ENCODE measurements around the gene ADCY4.

GRCh38 chr14:24300326-24300980, 34.4 kb downstream of the ADCY4 start:
- no peak for TF ChIP-seq CTCF (IDR thresholded peaks at IDR 0.05; ENCODE audit: control extremely low read depth in 1 of 3, insufficient read depth in 1 of 3, low read depth in 1 of 3, low read length in 3 of 3)
- TF ChIP-seq SP1 (IDR thresholded peaks at IDR 0.05; ENCODE audit: low read depth, low read length) = no peak
- no peak for TF ChIP-seq YY1 (IDR thresholded peaks at IDR 0.05; ENCODE audit: low read depth, low read length)
- no peak for TF ChIP-seq POLR2AphosphoS5 (IDR thresholded peaks at IDR 0.05; ENCODE audit: low read depth, low read length)
- TF ChIP-seq SIN3A (conservative IDR thresholded peaks at IDR 0.05 in 1 of 2, IDR thresholded peaks at IDR 0.05 in 1 of 2; ENCODE audit: low read depth in 1 of 2, low read length in 2 of 2) = no peak
- TF ChIP-seq RAD21 (IDR thresholded peaks at IDR 0.05 in 1 of 2, conservative IDR thresholded peaks at IDR 0.05 in 1 of 2; ENCODE audit: low read depth in 2 of 2, low read length in 2 of 2) = no peak
- TF ChIP-seq, protein P1, sequence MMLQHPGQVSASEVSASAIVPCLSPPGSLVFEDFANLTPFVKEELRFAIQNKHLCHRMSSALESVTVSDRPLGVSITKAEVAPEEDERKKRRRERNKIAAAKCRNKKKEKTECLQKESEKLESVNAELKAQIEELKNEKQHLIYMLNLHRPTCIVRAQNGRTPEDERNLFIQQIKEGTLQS (IDR thresholded peaks at IDR 0.05; ENCODE audit: insufficient read depth, low read depth, low read length) = no peak
- no peak for TF ChIP-seq JUND (IDR thresholded peaks at IDR 0.05; ENCODE audit: low read length)
- TF ChIP-seq TAF1 (IDR thresholded peaks at IDR 0.05; ENCODE audit: low read depth, low read length) = no peak
- TF ChIP-seq, protein P2, sequence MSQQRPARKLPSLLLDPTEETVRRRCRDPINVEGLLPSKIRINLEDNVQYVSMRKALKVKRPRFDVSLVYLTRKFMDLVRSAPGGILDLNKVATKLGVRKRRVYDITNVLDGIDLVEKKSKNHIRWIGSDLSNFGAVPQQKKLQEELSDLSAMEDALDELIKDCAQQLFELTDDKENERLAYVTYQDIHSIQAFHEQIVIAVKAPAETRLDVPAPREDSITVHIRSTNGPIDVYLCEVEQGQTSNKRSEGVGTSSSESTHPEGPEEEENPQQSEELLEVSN (IDR thresholded peaks at IDR 0.05) = no peak
- no peak for TF ChIP-seq CREB1 (IDR thresholded peaks at IDR 0.05)
- TF ChIP-seq CEBPB (IDR thresholded peaks at IDR 0.05; ENCODE audit: low read depth, low read length) = no peak
- no peak for TF ChIP-seq HDAC6 (IDR thresholded peaks at IDR 0.05; ENCODE audit: low read depth, low read length)
